Kidney (tissue), 14 donors: ENCODE results near the gene ZNF550. TPM values are rescaled to one million over a fixed set of nuclear protein-coding genes. Genes with fewer than 3 reads are reported as not detected.
"Not testable (repeated sequence)": the region's sequence is repeated elsewhere in the genome, so short reads cannot be mapped to it uniquely, and the experiment has no call there.

Source experiments
- DNase-seq, 5 donors: peaks; one replicate each; pipeline ENCODE4 v3.0.0-alpha.2; 2013 to 2020
- FAIRE-seq: peaks from 2 replicates; lab custom pipeline; 2012; peaks lifted over from hg19 to GRCh38; lab: Jason Lieb, UNC
- H3K27ac ChIP-seq, 2 donors: one replicate each; pipeline ENCODE4 v1.7.0; 2013; ENCODE audit warnings: low read depth in 2 of 2, low read length in 2 of 2, inconsistent platforms in 1 of 2
- H3K27me3 ChIP-seq: one replicate; pipeline ENCODE4 v1.7.1; 2013; ENCODE audit warnings: low read length, inconsistent platforms; ENCODE audit not compliant: control insufficient read depth, insufficient read depth
- H3K36me3 ChIP-seq, 3 donors: one replicate each; pipeline versions ENCODE4 v1.7.0 to v1.7.1; 2013; ENCODE audit warnings: low read length in 3 of 3, control low read depth in 1 of 3, inconsistent platforms in 1 of 3; ENCODE audit not compliant: insufficient read depth in 3 of 3, control insufficient read depth in 2 of 3
- H3K4me1 ChIP-seq, 3 donors: one replicate each; pipeline versions ENCODE4 v1.7.0 to v1.7.1; 2013; ENCODE audit warnings: low read length in 3 of 3, inconsistent platforms in 1 of 3, low read depth in 1 of 3; ENCODE audit not compliant: control insufficient read depth in 2 of 3, insufficient read depth in 2 of 3
- H3K4me3 ChIP-seq, 3 donors: one replicate each; pipeline versions ENCODE4 v1.7.0 to v1.8.1; 2013; ENCODE audit warnings: low read length in 3 of 3, control low read depth in 1 of 3, inconsistent platforms in 1 of 3
- H3K9ac ChIP-seq, 3 donors: one replicate each; pipeline versions ENCODE4 v1.7.0 to v1.7.1; 2013; ENCODE audit warnings: low read length in 3 of 3, control low read depth in 1 of 3, inconsistent platforms in 1 of 3
- H3K9me3 ChIP-seq, 3 donors: one replicate each; pipeline versions ENCODE4 v1.7.0 to v1.7.1; 2013; ENCODE audit warnings: low read length in 3 of 3, control low read depth in 1 of 3, inconsistent platforms in 1 of 3; ENCODE audit not compliant: control insufficient read depth in 2 of 3, insufficient read depth in 1 of 3
- CTCF ChIP-seq: IDR thresholded peaks from 3 replicates; pipeline ENCODE4 v1.5.1; 2012; ENCODE audit warnings: mild to moderate bottlenecking, moderate library complexity, borderline replicate concordance; ENCODE audit not compliant: insufficient read depth; ENCODE audit errors: extremely low read depth
- intact Hi-C: fragments of 100-400 bp; cut with DNase I; formaldehyde crosslinking; loops from one replicate; pipeline ENCODE4 v1.11.1; 2022
- polyA plus RNA-seq: library from polyadenylated mRNA; stranded (reverse); fragments of 350-450 nt; fragmentation: Illumina TruSeq; extraction: RNeasy Lipid Tissue Mini Kit (QIAGEN cat#74804); gene quantifications from one replicate; pipeline ENCODE4 v1.2.3, GENCODE V29; 2014; ENCODE audit warnings: low read depth, low replicate concordance; ENCODE audit not compliant: insufficient read depth
- total RNA-seq: library from RNA; stranded (reverse); fragmentation: NEBNext Ultra II Directional; extraction: Animal tissue kit (Norgen Biotek cat#: 25700); gene quantifications from one replicate; pipeline ENCODE4 v1.2.1, GENCODE V29; 2021
- donor health status: control.
- donor health status: control.
- donor health status: control.
- donor health status: control.
- donor health status: control.
- donor health status: DM: yes; HTN: yes; CAD: no.
- donor health status: Normal renal cell carcinoma (clear cell type).

ZNF550 gene
- total and polyA plus RNA-seq, 2 donors from 2014 or later: 2.5 to 15.1 TPM

GRCh38 chr19:57512845-57513244 is 46.8 kb downstream of the ZNF550 start:
- no peak overlapping the region for H3K9ac ChIP-seq
- H3K4me3 ChIP-seq: no peak overlapping the region
- DNase-seq (peak in 2 of 5 donors; percentile 7 to 11), FAIRE-seq (no peak)
- peaks cover 0 to 6% (median 3%) of the 10 kb centered on the region in 3 donors for H3K36me3 ChIP-seq
- intact Hi-C loops: no loop called here
- H3K4me1 ChIP-seq: no peaks in the 10 kb centered on the region
- no peaks in the 10 kb centered on the region for H3K27me3 ChIP-seq
- peaks cover 2 to 41% (median 16%) of the 10 kb centered on the region in 3 donors for H3K9me3 ChIP-seq
- TF ChIP-seq CTCF: no peak
- no peak overlapping the region for H3K27ac ChIP-seq

GRCh38 chr19:57511484-57511883 is 48.2 kb downstream of the ZNF550 start:
- H3K4me3 ChIP-seq: no peak overlapping the region
- FAIRE-seq: no peak
- no peak overlapping the region for H3K9ac ChIP-seq
- TF ChIP-seq CTCF: no peak
- no peak for DNase-seq
- H3K27ac ChIP-seq: no peak overlapping the region
- peaks cover 10 to 16% (median 10%) of the 10 kb centered on the region in 3 donors for H3K36me3 ChIP-seq
- no peaks in the 10 kb centered on the region for H3K27me3 ChIP-seq
- no peaks in the 10 kb centered on the region for H3K4me1 ChIP-seq
- intact Hi-C loops: no loop called here
- peaks cover 3 to 46% (median 20%) of the 10 kb centered on the region in 3 donors for H3K9me3 ChIP-seq

- Histone ChIP-seq H3K4me3 (no peak overlapping the region), H3K27ac (no peak overlapping the region), H3K27me3 (no peaks in the 10 kb centered on the region), H3K36me3 (peaks cover 13 to 33% (median 24%) of the 10 kb centered on the region in 3 donors), H3K4me1 (peaks cover 0 to 2% (median 0%) of the 10 kb centered on the region in 3 donors), H3K9me3 (peaks cover 6 to 23% (median 13%) of the 10 kb centered on the region in 3 donors), H3K9ac (no peak overlapping the region)
- DNase-seq (no peak), FAIRE-seq (no peak)
- intact Hi-C loops: no loop called here
- TF ChIP-seq CTCF: no peak
Measured at GRCh38 chr19:57506163-57506562, 53.5 kb downstream of the ZNF550 start.

- DNase-seq, FAIRE-seq, H3K9me3 ChIP-seq, intact Hi-C loops, H3K9ac ChIP-seq, H3K27ac ChIP-seq, H3K27me3 ChIP-seq, H3K4me1 ChIP-seq: not testable (repeated sequence)
- Histone ChIP-seq H3K4me3 (peak overlapping the region; percentile 31 to 50 (median 35)), H3K36me3 (peaks cover 0 to 12% (median 7%) of the 10 kb centered on the region in 3 donors)
Measured at GRCh38 chr19:57500400-57500799, 59.3 kb downstream of the ZNF550 start.

- H3K27me3 ChIP-seq, H3K4me1 ChIP-seq, intact Hi-C loops, H3K36me3 ChIP-seq, FAIRE-seq, H3K9me3 ChIP-seq: not testable (repeated sequence)
- peak; percentile 96 to 99 (median 97) for DNase-seq
- peak within 1 kb of the TSS in 2 of 3 donors; percentile 65 to 71 for H3K9ac ChIP-seq
- H3K4me3 ChIP-seq: peak within 1 kb of the TSS; percentile 52 to 69 (median 58)
- peak within 1 kb of the TSS; percentile 47 to 76 for H3K27ac ChIP-seq
Measured at GRCh38 chr19:57499680-57500395, 59.8 kb downstream of the ZNF550 start, which contains the start of gene ZNF773. TSS of gene ZNF773 (plus strand) at chr19:57499938. CDS start at chr19:57500081, 143 bp downstream.

GRCh38 chr19:57499332-57499679 is 60.4 kb downstream of the ZNF550 start:
- H3K9ac ChIP-seq, H3K9me3 ChIP-seq, FAIRE-seq, intact Hi-C loops, H3K36me3 ChIP-seq, H3K27me3 ChIP-seq, H3K4me1 ChIP-seq, H3K27ac ChIP-seq, DNase-seq: not testable (repeated sequence)
- peak overlapping the region in 2 of 3 donors; percentile 52 to 69 for H3K4me3 ChIP-seq
